HG03442 (cell line): ENCODE results near the gene AMBP.
"Not testable (repeated sequence)": the region's sequence is repeated elsewhere in the genome, so short reads cannot be mapped to it uniquely, and the experiment has no call there.

Source experiments
- ATAC-seq: cut with Tn5 transposase; IDR thresholded peaks from one replicate; pipeline ENCODE4 v1.9.1; 2021; ENCODE audit warnings: mild to moderate bottlenecking, moderate library complexity; ENCODE audit not compliant: unreplicated experiment

AMBP gene

GRCh38 chr9:114093031-114093471 is 15.0 kb upstream of the AMBP start:
- ATAC-seq, result no peak

DNA sequence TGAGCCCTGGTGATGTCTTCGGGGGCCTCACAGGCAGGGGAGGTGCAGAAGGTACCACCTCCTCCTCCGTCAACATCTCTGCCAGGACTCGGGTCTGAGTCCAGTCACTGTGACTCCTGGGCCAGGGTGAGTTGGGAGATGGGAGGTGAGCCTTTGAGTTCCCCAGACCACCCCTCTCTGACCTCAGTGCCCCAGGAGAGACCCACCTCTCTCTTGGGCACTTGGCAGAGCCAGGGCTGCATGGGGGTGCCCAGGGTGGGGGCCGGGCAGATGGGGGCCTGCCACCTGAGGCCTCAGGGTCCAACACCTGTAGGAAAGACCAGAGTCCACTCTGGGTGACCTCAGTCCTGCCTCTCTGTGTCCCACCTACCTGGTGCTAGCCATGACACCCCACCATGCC is 14.2 kb upstream of the AMBP start:
- no peak for ATAC-seq

DNA sequence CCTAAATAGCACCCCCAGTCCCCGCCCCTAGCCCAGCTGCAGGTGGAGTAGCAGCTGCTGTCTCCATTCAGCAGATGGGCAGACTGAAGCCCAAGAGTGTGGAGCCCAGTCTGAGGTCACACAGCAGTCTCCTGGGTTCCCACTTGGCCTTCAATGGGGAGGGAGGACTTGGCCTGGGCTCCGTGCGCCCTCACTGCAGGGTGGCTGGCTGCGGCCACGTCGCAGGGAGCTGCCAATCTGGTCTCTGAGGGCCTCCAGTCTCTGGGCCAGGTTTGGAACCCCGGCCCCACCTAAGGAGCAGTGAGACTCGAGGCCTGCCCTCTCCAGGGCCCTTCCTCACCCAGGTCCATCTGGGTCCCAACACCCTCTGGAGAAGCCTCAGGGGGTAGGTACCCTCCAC is 13.6 kb upstream of the AMBP start:
- no peak for ATAC-seq

DNA sequence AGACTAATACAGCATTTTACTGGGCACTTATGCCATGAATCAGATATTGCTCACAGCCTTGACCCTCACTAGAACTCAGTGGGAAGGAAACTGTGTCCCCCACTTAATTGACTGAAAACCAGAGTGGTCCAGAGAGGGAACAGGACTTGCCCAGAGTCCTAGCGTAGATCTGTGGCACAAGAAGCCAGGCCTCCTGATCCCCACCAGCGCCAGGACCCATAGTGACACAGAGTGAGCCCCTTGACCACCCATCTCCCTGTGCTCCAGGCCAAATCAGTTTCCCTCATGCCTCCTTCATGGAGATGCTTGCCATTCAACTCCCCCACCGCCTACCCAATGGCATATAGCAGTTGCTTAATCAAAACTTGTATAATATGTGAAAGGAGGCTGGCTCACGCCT is 12.7 kb upstream of the AMBP start:
- ATAC-seq, result no peak

DNA sequence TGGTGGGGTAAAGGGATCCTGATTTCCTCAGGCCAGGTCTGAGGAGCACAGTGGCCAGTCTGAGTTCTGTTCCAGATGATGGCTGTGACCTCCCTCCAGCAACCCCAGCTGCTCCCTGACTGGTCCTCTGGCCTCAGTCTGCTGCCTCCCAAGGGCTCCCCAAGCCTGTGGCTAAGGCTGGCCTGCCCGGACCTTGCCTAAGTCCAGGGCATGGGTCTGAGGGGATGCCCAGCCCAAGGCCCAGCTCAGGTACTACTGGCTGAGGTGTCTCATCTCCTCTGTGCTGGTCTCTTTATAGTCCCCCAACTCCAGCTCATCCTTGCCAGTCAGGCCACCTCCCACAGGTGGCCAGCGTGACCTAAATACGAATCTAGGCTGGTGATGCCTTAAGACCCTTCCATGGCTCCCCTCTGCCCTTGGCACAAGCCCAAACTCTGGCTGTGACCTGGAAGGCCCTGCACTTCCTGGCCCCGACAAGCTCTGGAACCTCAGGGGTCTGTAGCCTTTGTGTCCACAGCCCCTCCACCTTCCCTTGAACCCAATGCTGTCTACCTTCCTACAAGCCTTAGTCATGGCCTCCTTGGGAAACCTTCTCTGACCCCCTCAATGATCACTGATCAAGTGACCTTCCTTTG is 11.2 kb upstream of the AMBP start:
- ATAC-seq, result no peak

GRCh38 chr9:114088571-114089170 is 10.6 kb upstream of the AMBP start:
- ATAC-seq, result no peak

- no peak for ATAC-seq
Measured at GRCh38 chr9:114087721-114088120, 9.6 kb upstream of the AMBP start.

DNA sequence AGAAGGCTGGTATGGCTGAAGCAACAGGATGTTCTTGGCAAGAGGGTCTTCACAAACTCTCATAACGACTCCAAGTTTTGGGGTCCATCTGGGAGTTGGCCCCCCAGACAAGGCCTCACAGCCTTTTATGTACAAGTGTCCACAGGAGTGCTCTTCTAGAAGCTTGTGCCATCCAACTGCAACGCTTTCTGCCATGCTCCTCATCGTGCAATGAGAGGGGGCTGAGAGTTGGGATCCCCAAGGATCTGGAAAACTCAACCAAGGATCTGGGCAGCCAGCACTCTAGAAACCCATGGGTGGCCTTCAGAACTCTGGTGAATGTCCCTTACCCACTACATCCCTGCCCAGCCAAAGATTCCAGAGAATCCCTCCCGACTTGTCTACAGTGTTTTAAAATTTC is 8.5 kb upstream of the AMBP start:
- no peak for ATAC-seq

- no peak for ATAC-seq
Measured at GRCh38 chr9:114086009-114086408, 7.9 kb upstream of the AMBP start.

DNA sequence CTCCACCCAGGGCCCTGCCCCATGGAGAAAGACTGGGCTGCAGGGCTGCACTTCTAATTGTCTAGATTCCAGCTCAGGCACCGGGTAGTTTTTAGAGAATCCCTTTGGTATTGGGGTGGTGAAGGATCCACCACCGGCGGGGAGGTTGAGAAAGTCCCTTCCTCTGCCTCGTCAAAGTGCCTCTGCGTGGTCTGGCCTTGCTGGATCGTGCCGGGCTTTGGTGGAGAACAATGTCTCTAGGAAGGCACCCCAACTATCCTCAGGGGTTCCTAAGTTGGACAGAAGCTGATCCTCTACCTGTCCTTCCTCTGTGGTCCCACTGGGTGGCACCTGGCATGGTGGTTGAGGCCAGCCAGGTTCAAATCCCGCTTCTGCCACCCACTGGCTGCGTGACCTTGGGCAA is 7.3 kb upstream of the AMBP start:
- ATAC-seq, result no peak

DNA sequence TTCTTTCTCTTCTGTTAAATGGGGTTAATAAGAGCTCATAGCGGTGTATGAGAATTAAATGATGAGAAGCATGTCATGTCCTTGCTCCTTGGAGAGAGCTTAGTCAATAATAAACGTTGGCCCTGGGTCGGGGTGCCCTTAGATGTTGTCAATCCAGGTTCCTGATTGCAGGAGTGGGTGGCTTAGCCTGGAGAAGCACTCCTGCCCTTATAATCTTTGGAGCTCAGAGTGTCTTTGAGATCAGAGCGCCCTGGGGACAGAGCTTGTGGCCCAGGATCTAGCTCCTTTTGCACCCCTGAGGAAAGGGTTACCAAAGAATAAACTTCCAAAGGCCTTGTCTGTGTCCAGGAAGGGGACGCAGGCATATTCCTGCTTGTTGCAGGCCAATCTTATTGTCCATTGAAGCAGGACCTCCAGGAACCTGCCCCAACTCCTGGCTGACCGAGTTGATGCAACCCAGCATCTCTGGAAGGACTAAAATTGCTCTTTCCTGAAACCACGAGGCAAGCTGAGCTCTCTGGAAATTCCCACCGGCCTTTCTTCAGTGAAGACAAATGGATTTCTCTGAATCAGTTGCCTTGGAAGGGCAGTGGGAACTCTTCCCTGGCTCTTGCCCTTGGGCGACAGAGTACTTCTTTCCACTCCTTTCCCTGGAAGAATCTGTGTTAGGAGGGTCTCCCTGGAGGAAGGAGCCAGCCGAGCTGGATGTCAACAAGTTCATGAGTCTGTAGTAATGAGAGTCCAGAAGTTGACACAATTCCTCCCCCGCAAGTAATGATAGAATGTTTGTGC is 6.4 kb upstream of the AMBP start:
- ATAC-seq, result no peak

DNA sequence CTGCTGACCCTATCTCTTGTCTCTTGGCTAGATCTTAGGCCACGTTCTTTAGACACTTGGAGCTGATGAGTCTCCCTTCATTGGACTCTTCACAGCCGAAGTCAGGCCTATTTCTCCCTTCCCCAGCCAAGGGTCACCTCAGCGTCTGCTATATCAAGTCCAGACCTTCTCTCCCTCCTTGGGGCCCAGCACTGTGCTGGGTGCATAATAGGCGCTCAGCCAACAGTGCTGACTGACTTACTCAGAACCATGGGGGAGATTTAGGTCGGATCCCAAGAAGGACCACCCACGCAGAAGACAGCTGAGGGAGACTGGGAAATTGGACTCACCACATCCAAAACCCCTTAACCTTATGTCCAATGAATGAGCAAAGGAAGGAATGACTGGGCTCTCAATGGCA is 5.6 kb upstream of the AMBP start:
- ATAC-seq, result no peak

DNA sequence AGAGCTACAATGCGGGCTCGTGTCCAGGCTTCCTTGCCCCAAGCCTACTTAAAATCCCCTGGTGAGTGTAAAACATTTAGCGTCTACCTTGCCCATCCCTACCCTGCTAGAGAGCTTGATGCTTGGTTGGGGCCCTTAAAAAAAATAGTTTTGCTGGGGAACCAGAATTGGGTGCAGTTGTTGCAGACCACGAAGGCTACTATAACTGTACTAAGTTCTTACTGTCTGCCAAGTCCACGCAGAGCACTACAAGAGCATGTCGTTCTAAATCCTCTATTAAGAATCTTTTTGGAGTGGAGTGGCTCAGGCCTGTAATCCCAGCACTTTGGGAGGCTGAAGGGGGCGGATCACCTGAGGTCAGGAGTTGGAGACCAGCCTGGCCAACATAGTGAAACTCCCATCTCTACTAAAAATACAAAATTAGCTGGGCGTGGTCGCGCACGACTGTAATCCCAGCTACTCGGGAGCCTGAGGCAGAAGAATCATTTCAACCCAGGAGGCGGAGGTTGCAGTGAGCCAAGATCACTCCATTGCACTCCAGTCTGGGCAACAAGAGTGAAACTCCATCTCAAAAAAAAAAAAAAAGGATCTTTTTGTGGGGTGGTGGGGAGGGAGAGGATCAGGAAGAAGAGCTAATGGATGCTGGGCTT is 4.8 kb upstream of the AMBP start:
- not testable (repeated sequence) for ATAC-seq

- peak; percentile 82 for ATAC-seq
Measured at GRCh38 chr9:114082017-114082762, 4.1 kb upstream of the AMBP start.

- no peak for ATAC-seq
Measured at GRCh38 chr9:114081441-114082016, 3.4 kb upstream of the AMBP start.

GRCh38 chr9:114080773-114081440 is 2.8 kb upstream of the AMBP start:
- ATAC-seq, result no peak

DNA sequence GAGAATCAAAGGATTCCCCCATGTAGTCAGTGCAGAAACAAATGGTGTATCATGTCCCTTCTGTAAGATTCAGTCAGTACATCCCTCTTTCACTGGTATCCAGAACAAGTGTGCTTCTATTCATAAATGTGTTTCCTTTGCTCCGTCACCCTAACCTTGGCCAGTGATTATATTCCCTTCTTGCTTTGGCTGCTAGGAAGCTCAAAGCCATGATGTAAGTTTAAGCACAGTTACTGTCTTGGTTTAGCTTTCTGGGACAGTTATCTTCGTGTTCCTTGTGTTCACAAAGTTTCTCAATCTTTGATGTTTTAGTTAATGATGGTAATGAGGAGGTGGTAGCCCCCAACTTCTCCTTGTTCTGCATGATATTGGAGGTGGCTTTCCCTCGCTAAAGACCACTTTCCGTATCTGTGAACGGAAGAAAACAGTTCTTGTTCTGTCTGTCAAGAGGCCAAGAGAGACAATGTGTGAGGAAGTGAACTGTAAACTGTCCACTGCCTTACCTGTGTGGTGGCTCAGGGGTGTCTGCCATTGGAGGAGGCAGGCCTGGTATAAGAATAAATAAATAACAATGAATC is 2.2 kb upstream of the AMBP start:
- ATAC-seq, result no peak

DNA sequence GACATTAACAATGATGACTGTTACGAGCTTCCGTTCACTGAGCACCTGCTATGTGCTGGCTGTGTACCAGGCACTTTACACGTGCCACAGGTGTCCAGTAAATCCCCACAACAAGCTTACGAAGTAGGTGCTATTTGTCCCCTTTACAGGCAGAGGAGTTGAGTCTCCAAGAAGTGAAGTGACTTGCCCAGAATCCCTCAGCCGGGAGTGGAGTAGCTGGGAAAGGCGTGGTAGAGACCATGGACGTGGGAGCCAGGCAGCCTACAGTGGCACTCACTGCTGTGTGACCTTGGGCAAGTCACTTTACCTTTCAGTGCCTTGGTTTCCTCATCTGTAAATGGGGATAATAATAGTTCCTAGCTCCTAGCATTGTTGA is 669 bp upstream of the AMBP start:
- ATAC-seq, result no peak

GRCh38 chr9:114077162-114077837 is 800 bp downstream of the AMBP start:
- no peak for ATAC-seq
